Smooth muscle cell (in vitro differentiated cells): Measurements from ENCODE around the gene SELENOO. TPM values are rescaled to one million over a fixed set of nuclear protein-coding genes. Genes with fewer than 3 reads are reported as not detected.

Experiments
- DNase-seq: peaks from one replicate; lab custom pipeline; 2025; ENCODE audit not compliant: unreplicated experiment; lab: John Stamatoyannopoulos, UW
- H2AFZ ChIP-seq: fragments of 200-600 bp; sonication (generic); 2 replicates; pipeline ENCODE4 v1.6.0; 2016; ENCODE audit warnings: antibody characterized with exemption, low read depth, mild to moderate bottlenecking
- H3F3A ChIP-seq: fragments of 200-600 bp; sonication (generic); 2 replicates; pipeline ENCODE4 v1.6.0; 2017; ENCODE audit warnings: antibody characterized with exemption, low read depth
- H3K27ac ChIP-seq: fragments of 200-600 bp; sonication (generic); 2 replicates; pipeline ENCODE4 v1.5.1; 2016; ENCODE audit warnings: low read depth, mild to moderate bottlenecking
- H3K27me3 ChIP-seq: fragments of 200-600 bp; sonication (generic); 2 replicates; pipeline ENCODE4 v1.6.1; 2016; ENCODE audit warnings: low read depth, mild to moderate bottlenecking
- H3K36me3 ChIP-seq: fragments of 200-600 bp; sonication (generic); 2 replicates; pipeline ENCODE4 v1.5.1; 2016; ENCODE audit warnings: low read depth
- H3K4me1 ChIP-seq: fragments of 200-600 bp; sonication (generic); 2 replicates; pipeline ENCODE4 v1.5.1; 2016; ENCODE audit warnings: low read depth
- H3K4me2 ChIP-seq: fragments of 200-600 bp; sonication (generic); 2 replicates; pipeline ENCODE4 v1.6.0; 2016; ENCODE audit warnings: mild to moderate bottlenecking
- H3K4me3 ChIP-seq: fragments of 200-600 bp; sonication (generic); 2 replicates; pipeline ENCODE4 v1.5.1; 2016; ENCODE audit warnings: mild to moderate bottlenecking
- H3K79me2 ChIP-seq: fragments of 200-600 bp; sonication (generic); 2 replicates; pipeline ENCODE4 v1.6.0; 2016; ENCODE audit warnings: low read depth, mild to moderate bottlenecking
- H3K9ac ChIP-seq: fragments of 200-600 bp; sonication (generic); 2 replicates; pipeline ENCODE4 v1.6.0; 2016; ENCODE audit warnings: low read depth
- H3K9me3 ChIP-seq: fragments of 200-600 bp; sonication (generic); replicated peaks from 2 replicates; pipeline ENCODE4 v1.5.1; 2016; ENCODE audit warnings: low read depth
- H4K20me1 ChIP-seq: fragments of 200-600 bp; sonication (generic); 2 replicates; pipeline ENCODE4 v1.6.0; 2016; ENCODE audit warnings: low read depth
- CTCF ChIP-seq: fragments of 200-600 bp; sonication (generic); IDR thresholded peaks from 2 replicates; pipeline ENCODE4 v1.5.1; 2017; ENCODE audit warnings: borderline replicate concordance, mild to moderate bottlenecking, antibody characterized with exemption; ENCODE audit not compliant: insufficient read depth, poor library complexity, severe bottlenecking
- WGBS: methylation state at CpG from one replicate; pipeline ENCODE4 v1.1.7; 2016; ENCODE audit warnings: low lambda C conversion rate; 5-methylcytosine and 5-hydroxymethylcytosine counted together
- polyA plus RNA-seq: library from polyadenylated mRNA; unstranded; fragments of >200 nt; fragmentation: Nextera tagmentation; extraction: Ambion mirVana; gene quantifications from 2 replicates; pipeline ENCODE4 v1.2.1, GENCODE V29; 2016
- total RNA-seq: library from RNA; depleted of rRNA; stranded (reverse); fragments of >200 nt; gene quantifications from 2 replicates; pipeline ENCODE4 v1.2.3, GENCODE V29; 2014

Gene SELENOO
- total and polyA plus RNA-seq, 2 experiments from 2014 or later, result 9.0 to 21.3 TPM

- H3K4me1 ChIP-seq, result peaks cover 13% of the 10 kb centered on the region
- no peaks in the 10 kb centered on the region for H3K36me3 ChIP-seq
- H3K27ac ChIP-seq, result no peak overlapping the region
- peaks cover 38% of the 10 kb centered on the region for H4K20me1 ChIP-seq
- H3K79me2 ChIP-seq, result peaks cover 36% of the 10 kb centered on the region
- no peak overlapping the region for H3K4me2 ChIP-seq
- TF ChIP-seq CTCF, result no peak
- no peak overlapping the region for H2AFZ ChIP-seq
- no peaks in the 10 kb centered on the region for H3F3A ChIP-seq
- H3K9ac ChIP-seq, result no peak overlapping the region
- H3K9me3 ChIP-seq, result no peaks in the 10 kb centered on the region
- no peak overlapping the region for H3K4me3 ChIP-seq
- DNase-seq, result no peak
- no peaks in the 10 kb centered on the region for H3K27me3 ChIP-seq
- WGBS, result 95% methylated on average over 4 of the region's 8 CpGs
These were observed 7.2 kb upstream of the SELENOO start for GRCh38 chr22:50193621-50194020.

GRCh38 chr22:50194037-50194805 is 6.6 kb upstream of the SELENOO start:
- no peak overlapping the region for H3K27ac ChIP-seq
- H4K20me1 ChIP-seq, result peaks cover 39% of the 10 kb centered on the region
- no peak overlapping the region for H3K4me2 ChIP-seq
- 97% methylated on average over 42 of the region's 44 CpGs for whole genome bisulfite sequencing
- H3K9me3 ChIP-seq, result no peaks in the 10 kb centered on the region
- H3K36me3 ChIP-seq, result no peaks in the 10 kb centered on the region
- TF ChIP-seq CTCF, result no peak
- DNase-seq, result no peak
- H3K4me3 ChIP-seq, result no peak overlapping the region
- peaks cover 30% of the 10 kb centered on the region for H3K79me2 ChIP-seq
- peaks cover 13% of the 10 kb centered on the region for H3K4me1 ChIP-seq
- H3F3A ChIP-seq, result no peaks in the 10 kb centered on the region
- H2AFZ ChIP-seq, result no peak overlapping the region
- H3K9ac ChIP-seq, result no peak overlapping the region
- H3K27me3 ChIP-seq, result no peaks in the 10 kb centered on the region

- H3K9ac ChIP-seq, result no peak overlapping the region
- peaks cover 10% of the 10 kb centered on the region for H3K4me1 ChIP-seq
- H3K4me2 ChIP-seq, result no peak overlapping the region
- no peak overlapping the region for H2AFZ ChIP-seq
- 93% methylated on average over 18 of the region's 18 CpGs for WGBS
- no peak for TF ChIP-seq CTCF
- peaks cover 20% of the 10 kb centered on the region for H3K79me2 ChIP-seq
- no peaks in the 10 kb centered on the region for H3K27me3 ChIP-seq
- no peaks in the 10 kb centered on the region for H3F3A ChIP-seq
- DNase-seq, result no peak
- H3K36me3 ChIP-seq, result no peaks in the 10 kb centered on the region
- H3K27ac ChIP-seq, result no peak overlapping the region
- peaks cover 40% of the 10 kb centered on the region for H4K20me1 ChIP-seq
- no peaks in the 10 kb centered on the region for H3K9me3 ChIP-seq
- no peak overlapping the region for H3K4me3 ChIP-seq
These were observed 4.6 kb upstream of the SELENOO start for GRCh38 chr22:50196256-50196655.
